Stimulated activated CD4-positive, alpha-beta T cell treated with anti-CD3 and anti-CD28 coated beads, TNF-alpha, amount 100 ng/mL, for 48 hours (primary cell): ENCODE measurements around the gene ALKBH5.
A peak's percentile ranks its signal among the peaks of the same experiment; 100 is the strongest.

Experiments
- DNase-seq, 3 donors: peaks; one replicate each; pipeline ENCODE4 v3.0.0-alpha.2; 2020; ENCODE audit warnings: low read depth in 3 of 3

The ALKBH5 gene

GRCh38 chr17:18245038-18245776, 61.6 kb downstream of the ALKBH5 start:
- DNase-seq = no peak

- DNase-seq = no peak
Measured at GRCh38 chr17:18246109-18246725, 62.6 kb downstream of the ALKBH5 start.

- peak in 2 of 3 donors; percentile 30 to 55 for DNase-seq
Measured at GRCh38 chr17:18246880-18247612, 63.4 kb downstream of the ALKBH5 start.

- no peak for DNase-seq
Measured at GRCh38 chr17:18247613-18248001, 64.0 kb downstream of the ALKBH5 start.

GRCh38 chr17:18248300-18248731, 64.7 kb downstream of the ALKBH5 start:
- peak in 2 of 3 donors; percentile 45 to 55 for DNase-seq

- no peak for DNase-seq
Measured at GRCh38 chr17:18248811-18249210, 65.2 kb downstream of the ALKBH5 start.

- DNase-seq = no peak
Measured at GRCh38 chr17:18250259-18250658, 66.6 kb downstream of the ALKBH5 start.

GRCh38 chr17:18250708-18251107, 67.1 kb downstream of the ALKBH5 start:
- no peak for DNase-seq

GRCh38 chr17:18251204-18251603, 67.6 kb downstream of the ALKBH5 start:
- no peak for DNase-seq

GRCh38 chr17:18252160-18252559, 68.5 kb downstream of the ALKBH5 start:
- no peak for DNase-seq

- DNase-seq = no peak
Measured at GRCh38 chr17:18253187-18253884, 69.7 kb downstream of the ALKBH5 start.

GRCh38 chr17:18253947-18254821, 70.6 kb downstream of the ALKBH5 start:
- no peak for DNase-seq

- DNase-seq = no peak
Measured at GRCh38 chr17:18254888-18255649, 71.4 kb downstream of the ALKBH5 start.

- no peak for DNase-seq
Measured at GRCh38 chr17:18256351-18256750, 72.7 kb downstream of the ALKBH5 start.

- DNase-seq = no peak
Measured at GRCh38 chr17:18256776-18257175, 73.1 kb downstream of the ALKBH5 start.

GRCh38 chr17:18257268-18257981, 73.8 kb downstream of the ALKBH5 start:
- no peak for DNase-seq

GRCh38 chr17:18257982-18258355, 74.3 kb downstream of the ALKBH5 start:
- peak in 1 of 3 donors; percentile 37 for DNase-seq

- peak in 1 of 3 donors; percentile 46 for DNase-seq
Measured at GRCh38 chr17:18258356-18259038, 74.9 kb downstream of the ALKBH5 start, which contains the start of gene FLII. TSS of gene FLII (minus strand) at chr17:18258738. CDS start at chr17:18258690, 48 bp downstream.
